H1 (cell line): Measurements from ENCODE around the gene RO60. TPM values are rescaled to one million over a fixed set of nuclear protein-coding genes. Genes with fewer than 3 reads are reported as not detected.

Experiments used
- CBX5 ChIP-seq: fragments of 300-800, 300-1000 bp; sonication (generic); IDR thresholded peaks from 2 replicates; pipeline ENCODE4 v1.7.1; 2016; ENCODE audit warnings: antibody characterized with exemption, low read length, low read depth
- CEBPB ChIP-seq: IDR thresholded peaks from 2 replicates; pipeline ENCODE4 v1.6.1; 2012; ENCODE audit warnings: low read depth, low read length
- GTF2F1 ChIP-seq: IDR thresholded peaks from 2 replicates; pipeline ENCODE4 v1.6.1; 2012; ENCODE audit warnings: low read depth, low read length, improper control_type of control experiment, borderline replicate concordance
- POLR2AphosphoS5 ChIP-seq: IDR thresholded peaks from 2 replicates; pipeline ENCODE4 v1.6.1; 2011; ENCODE audit warnings: low read depth, low read length
- TAF7 ChIP-seq: optimal IDR thresholded peaks from 2 replicates; pipeline ENCODE3; 2011; ENCODE audit warnings: low read depth, mild to moderate bottlenecking, inconsistent platforms, low read length, moderate library complexity, borderline replicate concordance
- polyA plus RNA-seq, 7 experiments: library from polyadenylated mRNA; depleted of rRNA in 3 of 7; stranded (reverse) in 5 of 7; unstranded in 2 of 7; fragments of >200 nt in 5 of 7; fragments of 200-250 nt in 2 of 7; gene quantifications; 1 replicate in 5 of 7; 2 replicates in 1 of 7; 4 replicates in 1 of 7; pipeline versions ENCODE4 v1.2.1 to v1.2.3, GENCODE V29; 2011 to 2013; ENCODE audit warnings: missing spikeins in 2 of 7, mixed read lengths in 2 of 7
- total RNA-seq: library from RNA; stranded (reverse); fragmentation: NEBNext Ultra II Directional; extraction: Animal tissue kit (Norgen Biotek cat#: 25700); gene quantifications from 2 replicates; pipeline ENCODE4 v1.2.1, GENCODE V29; 2021
- TF ChIP-seq, protein P1 (sequence below): IDR thresholded peaks from 2 replicates; pipeline ENCODE4 v1.6.1; 2012; ENCODE audit warnings: low read length, inconsistent platforms

The RO60 gene
- total and polyA plus RNA-seq, 2 of the 8 experiments (the other 6 are each of a cell fraction or from before 2014, with no cell fraction given): 13.6 to 103 TPM

DNA sequence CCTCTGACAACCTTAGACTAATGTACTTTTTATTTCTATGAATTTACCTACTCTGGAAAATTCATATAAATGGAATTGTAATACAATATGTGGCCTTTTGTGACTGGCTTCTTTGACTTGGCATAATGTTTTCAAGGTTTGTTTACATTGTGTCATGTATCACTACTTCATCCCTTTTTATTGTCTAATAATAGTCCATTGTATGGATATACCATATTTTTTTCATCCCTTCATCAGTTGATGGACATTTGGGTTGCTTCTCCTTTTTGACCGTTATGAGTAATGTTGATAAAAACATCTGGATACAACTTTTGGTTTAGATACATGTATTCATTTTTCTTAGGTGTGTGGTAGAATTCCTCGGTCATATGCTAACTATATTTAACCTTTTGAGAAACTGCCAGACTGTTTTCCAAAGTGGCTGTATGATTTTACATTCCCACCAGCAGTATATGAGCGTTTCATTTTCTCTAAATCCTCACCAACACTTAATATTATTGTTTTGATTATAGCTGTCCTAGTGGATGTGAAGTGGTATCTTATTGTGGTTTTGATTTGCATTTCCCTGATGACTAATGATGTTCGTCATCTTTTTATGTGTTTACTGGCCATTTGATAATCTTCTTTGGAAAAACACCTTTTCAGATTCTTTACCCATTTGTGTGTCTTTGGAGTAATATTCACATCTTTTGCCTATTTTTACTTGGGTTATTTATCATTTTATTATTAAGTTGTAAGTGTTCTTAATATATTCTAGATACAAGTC lies 3.5 kb downstream of the RO60 start (continued):
- TF ChIP-seq, protein P1, sequence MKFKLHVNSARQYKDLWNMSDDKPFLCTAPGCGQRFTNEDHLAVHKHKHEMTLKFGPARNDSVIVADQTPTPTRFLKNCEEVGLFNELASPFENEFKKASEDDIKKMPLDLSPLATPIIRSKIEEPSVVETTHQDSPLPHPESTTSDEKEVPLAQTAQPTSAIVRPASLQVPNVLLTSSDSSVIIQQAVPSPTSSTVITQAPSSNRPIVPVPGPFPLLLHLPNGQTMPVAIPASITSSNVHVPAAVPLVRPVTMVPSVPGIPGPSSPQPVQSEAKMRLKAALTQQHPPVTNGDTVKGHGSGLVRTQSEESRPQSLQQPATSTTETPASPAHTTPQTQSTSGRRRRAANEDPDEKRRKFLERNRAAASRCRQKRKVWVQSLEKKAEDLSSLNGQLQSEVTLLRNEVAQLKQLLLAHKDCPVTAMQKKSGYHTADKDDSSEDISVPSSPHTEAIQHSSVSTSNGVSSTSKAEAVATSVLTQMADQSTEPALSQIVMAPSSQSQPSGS: no peak
- TF ChIP-seq POLR2AphosphoS5: no peak
- no peak for TF ChIP-seq TAF7
- no peak for TF ChIP-seq GTF2F1
- no peak for TF ChIP-seq CBX5
- TF ChIP-seq CEBPB: no peak
